ENCODE measurements around the gene TBL1X.
"Not testable (repeated sequence)": the region's sequence is repeated elsewhere in the genome, so short reads cannot be mapped to it uniquely, and the experiment has no call there.

TBL1X gene

GRCh38 chrX:9728261-9728660, 263.4 kb downstream of the TBL1X start:
- peak in 1 of 2 donors; percentile 22 for DNase-seq

GRCh38 chrX:9729171-9729885, 264.5 kb downstream of the TBL1X start:
- no peak for DNase-seq

- no peak for DNase-seq
Observed at GRCh38 chrX:9730078-9730477, 265.2 kb downstream of the TBL1X start.

GRCh38 chrX:9730752-9731151, 265.9 kb downstream of the TBL1X start:
- DNase-seq: no peak

GRCh38 chrX:9737363-9737762, 272.5 kb downstream of the TBL1X start:
- DNase-seq: no peak

GRCh38 chrX:9738151-9738550, 273.3 kb downstream of the TBL1X start:
- no peak for DNase-seq

GRCh38 chrX:9739130-9739529, 274.3 kb downstream of the TBL1X start:
- no peak for DNase-seq

GRCh38 chrX:9745417-9746115, 280.7 kb downstream of the TBL1X start:
- DNase-seq: peak in 1 of 2 donors; percentile 69

- peak in 1 of 2 donors; percentile 51 for DNase-seq
Observed at GRCh38 chrX:9746148-9746888, 281.5 kb downstream of the TBL1X start.

- DNase-seq: no peak
Observed at GRCh38 chrX:9747644-9748043, 282.8 kb downstream of the TBL1X start.

GRCh38 chrX:9749146-9749692, 284.4 kb downstream of the TBL1X start:
- no peak for DNase-seq

- DNase-seq: no peak
Observed at GRCh38 chrX:9757366-9757765, 292.5 kb downstream of the TBL1X start.

GRCh38 chrX:9758021-9758638, 293.3 kb downstream of the TBL1X start:
- DNase-seq: no peak

- no peak for DNase-seq
Observed at GRCh38 chrX:9759337-9759736, 294.5 kb downstream of the TBL1X start.

GRCh38 chrX:9765072-9765736, 300.3 kb downstream of the TBL1X start:
- no peak for DNase-seq

- DNase-seq: no peak
Observed at GRCh38 chrX:9765737-9766097, 300.9 kb downstream of the TBL1X start, which contains the start of gene GPR143. Gene GPR143, minus strand, starts transcription at chrX:9765847. Its CDS starts 30 bp downstream, at chrX:9765817.

- DNase-seq: no peak
Observed at GRCh38 chrX:9767375-9767774, 302.5 kb downstream of the TBL1X start.

GRCh38 chrX:9768321-9768839, 303.5 kb downstream of the TBL1X start:
- DNase-seq: not testable (repeated sequence)

GRCh38 chrX:9770319-9770718, 305.5 kb downstream of the TBL1X start:
- no peak for DNase-seq

- no peak for DNase-seq
Observed at GRCh38 chrX:9772943-9773342, 308.1 kb downstream of the TBL1X start.

- DNase-seq: no peak
Observed at GRCh38 chrX:9775930-9776329, 311.1 kb downstream of the TBL1X start.

GRCh38 chrX:9781941-9782340, 317.1 kb downstream of the TBL1X start:
- no peak for DNase-seq
